22Rv1 (cell line): ENCODE results near the gene TULP3.

Source experiments
- H3K27ac ChIP-seq: fragments of 450-650 bp; 2 replicates; pipeline ENCODE4 v1.5.1; 2017
- ZFX ChIP-seq: fragments of 450-650 bp; IDR thresholded peaks from 2 replicates; pipeline ENCODE4 v1.6.1; 2017; ENCODE audit warnings: antibody characterized with exemption, borderline replicate concordance
- TF ChIP-seq, protein P1 (sequence below): fragments of 450-650 bp; IDR thresholded peaks from 2 replicates; pipeline ENCODE4 v1.5.1; 2017; ENCODE audit warnings: mild to moderate bottlenecking

The TULP3 gene

DNA sequence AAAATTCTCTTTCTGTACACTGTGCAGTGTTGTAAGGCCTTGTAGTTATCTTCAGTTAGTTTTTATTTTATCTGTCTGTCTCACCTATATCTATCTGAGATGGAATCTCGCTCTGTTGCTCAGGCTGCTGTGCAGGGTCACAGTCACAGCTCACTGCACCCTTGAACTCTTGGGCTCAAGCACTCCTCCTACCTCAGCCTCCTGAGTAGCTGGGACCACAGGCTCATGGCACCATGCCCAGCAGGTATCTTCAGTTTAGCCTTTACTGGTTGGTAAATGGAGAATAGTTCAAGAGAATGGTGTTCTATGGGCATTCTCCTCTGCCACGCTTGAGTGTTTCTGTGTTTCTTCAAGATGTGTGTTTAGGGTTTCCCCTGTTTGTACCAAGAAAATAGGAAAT lies 13.6 kb downstream of the TULP3 start:
- TF ChIP-seq, protein P1, sequence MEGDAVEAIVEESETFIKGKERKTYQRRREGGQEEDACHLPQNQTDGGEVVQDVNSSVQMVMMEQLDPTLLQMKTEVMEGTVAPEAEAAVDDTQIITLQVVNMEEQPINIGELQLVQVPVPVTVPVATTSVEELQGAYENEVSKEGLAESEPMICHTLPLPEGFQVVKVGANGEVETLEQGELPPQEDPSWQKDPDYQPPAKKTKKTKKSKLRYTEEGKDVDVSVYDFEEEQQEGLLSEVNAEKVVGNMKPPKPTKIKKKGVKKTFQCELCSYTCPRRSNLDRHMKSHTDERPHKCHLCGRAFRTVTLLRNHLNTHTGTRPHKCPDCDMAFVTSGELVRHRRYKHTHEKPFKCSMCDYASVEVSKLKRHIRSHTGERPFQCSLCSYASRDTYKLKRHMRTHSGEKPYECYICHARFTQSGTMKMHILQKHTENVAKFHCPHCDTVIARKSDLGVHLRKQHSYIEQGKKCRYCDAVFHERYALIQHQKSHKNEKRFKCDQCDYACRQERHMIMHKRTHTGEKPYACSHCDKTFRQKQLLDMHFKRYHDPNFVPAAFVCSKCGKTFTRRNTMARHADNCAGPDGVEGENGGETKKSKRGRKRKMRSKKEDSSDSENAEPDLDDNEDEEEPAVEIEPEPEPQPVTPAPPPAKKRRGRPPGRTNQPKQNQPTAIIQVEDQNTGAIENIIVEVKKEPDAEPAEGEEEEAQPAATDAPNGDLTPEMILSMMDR = no peak
- no peak for TF ChIP-seq ZFX
- no peak overlapping the region for H3K27ac ChIP-seq

DNA sequence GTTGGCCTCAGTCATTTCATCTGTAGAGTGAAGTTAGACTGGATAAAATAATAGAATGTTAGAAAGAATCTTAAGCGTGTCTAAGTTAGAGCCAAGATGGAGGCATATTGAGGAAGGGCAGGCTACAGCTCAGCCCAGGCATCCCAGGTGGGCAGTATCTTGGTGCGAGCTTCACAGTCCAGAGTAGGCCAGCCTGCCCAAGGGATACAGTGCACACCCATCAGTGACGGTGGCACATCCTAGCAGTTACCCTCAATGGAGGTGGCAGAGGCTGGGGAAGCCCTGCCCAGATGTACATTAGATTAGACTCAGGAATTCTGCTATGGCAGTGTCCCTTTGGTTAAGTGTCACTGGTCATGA lies 21.5 kb downstream of the TULP3 start:
- no peak overlapping the region for H3K27ac ChIP-seq
- TF ChIP-seq, protein P1 = no peak
- TF ChIP-seq ZFX = no peak

DNA sequence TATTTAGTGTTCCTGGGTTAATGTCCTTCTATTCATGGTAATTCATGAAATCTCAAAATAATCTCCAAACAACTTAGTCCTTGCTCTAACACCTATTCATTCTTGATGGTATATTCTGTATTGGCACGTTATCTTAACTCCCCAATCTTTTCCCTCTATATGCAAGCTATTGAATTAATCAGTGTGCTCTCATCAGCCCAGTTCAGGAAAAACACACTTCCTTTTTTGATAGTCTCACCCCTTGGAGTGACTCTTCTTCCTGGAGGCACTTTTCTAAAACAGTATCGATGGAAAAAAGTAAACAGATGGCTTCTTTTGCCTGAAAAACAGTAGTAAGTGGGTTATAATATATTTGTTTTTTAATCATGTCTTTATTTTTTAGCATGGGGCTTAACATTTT lies 28.6 kb downstream of the TULP3 start:
- no peak overlapping the region for H3K27ac ChIP-seq
- TF ChIP-seq ZFX = no peak
- TF ChIP-seq, protein P1 = no peak

DNA sequence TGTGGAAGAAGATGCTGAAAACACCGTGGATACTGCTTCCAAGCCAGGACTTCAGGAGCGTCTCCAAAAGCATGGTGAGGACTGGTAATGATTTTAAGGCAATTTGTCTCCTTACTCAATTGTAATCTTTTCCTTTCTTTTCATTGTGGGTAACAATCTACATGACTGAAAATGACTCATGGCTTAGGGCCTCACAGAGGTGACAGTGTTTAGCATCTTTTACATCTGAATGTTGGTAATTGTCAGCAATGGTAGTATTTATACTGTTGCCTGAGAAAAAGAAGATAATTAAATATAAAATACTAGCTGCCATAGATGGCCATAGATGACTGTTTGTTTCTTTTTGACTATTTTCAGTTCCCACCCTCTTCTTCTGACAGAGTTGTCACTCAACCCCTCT lies 31.6 kb downstream of the TULP3 start:
- TF ChIP-seq ZFX = no peak
- TF ChIP-seq, protein P1 = no peak
- H3K27ac ChIP-seq = no peak overlapping the region

DNA sequence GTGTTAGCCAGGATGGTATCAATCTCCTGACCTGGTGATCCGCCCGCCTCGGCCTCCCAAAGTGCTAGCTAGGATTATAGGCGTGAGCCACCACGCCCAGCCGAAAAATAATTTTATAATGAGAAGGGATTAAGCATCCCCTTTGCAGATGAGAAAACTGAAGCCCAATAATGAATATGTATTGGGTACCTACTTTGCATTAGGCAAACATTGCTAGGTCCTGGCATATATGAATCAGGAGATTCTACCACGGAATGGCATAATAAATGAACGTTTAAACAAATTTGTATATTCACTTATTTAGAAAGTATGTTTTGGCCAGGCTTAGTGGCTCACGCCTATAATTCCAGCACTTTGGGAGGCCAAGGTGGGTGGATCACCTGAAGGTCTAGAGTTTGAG lies 32.4 kb downstream of the TULP3 start:
- TF ChIP-seq ZFX = no peak
- TF ChIP-seq, protein P1 = no peak
- no peak overlapping the region for H3K27ac ChIP-seq

DNA sequence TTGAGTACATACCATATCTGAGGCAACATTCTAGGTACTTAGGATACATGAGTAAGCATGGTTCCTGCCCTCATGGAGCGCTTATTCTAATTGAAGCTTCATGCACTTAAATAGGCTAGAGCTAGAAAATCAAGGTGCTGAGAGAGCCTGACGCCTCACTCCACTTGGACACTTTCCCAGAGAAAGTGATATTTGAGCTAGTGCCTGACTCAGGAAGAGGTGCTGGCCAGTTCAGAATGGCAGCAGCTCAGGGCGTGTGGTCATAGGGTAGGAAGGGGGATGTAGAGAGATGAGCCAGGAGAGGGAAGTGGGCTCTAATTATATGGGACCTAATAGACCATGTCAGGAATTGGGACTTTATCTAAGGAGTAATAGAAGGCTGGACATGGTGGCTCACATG lies 33.3 kb downstream of the TULP3 start:
- TF ChIP-seq, protein P1 = no peak
- no peak for TF ChIP-seq ZFX
- H3K27ac ChIP-seq = no peak overlapping the region

DNA sequence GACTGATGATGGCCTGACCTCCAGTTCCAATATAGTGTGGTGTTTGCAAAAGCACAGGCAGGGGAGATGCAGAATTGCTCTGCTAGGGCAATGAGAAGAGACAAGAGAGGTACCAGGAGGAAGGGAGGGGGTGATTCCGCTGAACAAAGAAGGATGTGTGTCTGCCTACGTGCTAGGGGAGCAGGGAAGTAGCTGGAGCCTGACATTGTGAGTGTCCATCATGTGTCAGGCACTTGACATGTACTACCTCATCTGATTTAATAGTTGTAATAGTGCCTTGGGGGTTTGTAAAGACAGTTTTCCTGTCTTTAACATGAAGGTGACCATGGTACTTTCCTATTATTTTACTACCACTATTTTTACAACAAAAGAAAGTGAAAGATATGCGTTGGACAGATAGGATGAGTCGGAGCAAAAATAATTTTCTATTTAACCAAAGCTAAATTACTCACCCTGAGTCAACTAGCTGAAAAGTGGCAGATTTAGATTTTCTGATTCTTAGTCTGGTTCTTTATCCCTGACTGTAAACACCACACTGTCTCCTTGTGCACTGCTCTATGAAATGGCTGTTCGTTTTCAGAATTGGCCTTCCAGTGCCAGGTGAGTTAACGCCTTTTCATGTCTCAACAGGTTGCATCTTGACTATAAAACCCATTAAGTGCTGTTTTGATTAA lies 34.8 kb downstream of the TULP3 start:
- no peak overlapping the region for H3K27ac ChIP-seq
- TF ChIP-seq ZFX = no peak
- TF ChIP-seq, protein P1 = no peak
